HL-60/S4 treated with retinoic acid at 250 ng/mL for 4 days and 3 days (cell line): ENCODE measurements around the gene ASTE1.

Experiments used
- in situ Hi-C: fragments of 300-500 bp; cut with MboI; formaldehyde crosslinking; loops from 2 replicates; pipeline ENCODE4 v1.7.0; 2022; ENCODE audit warnings: low sequenced_read_pairs

The ASTE1 gene, protein sequence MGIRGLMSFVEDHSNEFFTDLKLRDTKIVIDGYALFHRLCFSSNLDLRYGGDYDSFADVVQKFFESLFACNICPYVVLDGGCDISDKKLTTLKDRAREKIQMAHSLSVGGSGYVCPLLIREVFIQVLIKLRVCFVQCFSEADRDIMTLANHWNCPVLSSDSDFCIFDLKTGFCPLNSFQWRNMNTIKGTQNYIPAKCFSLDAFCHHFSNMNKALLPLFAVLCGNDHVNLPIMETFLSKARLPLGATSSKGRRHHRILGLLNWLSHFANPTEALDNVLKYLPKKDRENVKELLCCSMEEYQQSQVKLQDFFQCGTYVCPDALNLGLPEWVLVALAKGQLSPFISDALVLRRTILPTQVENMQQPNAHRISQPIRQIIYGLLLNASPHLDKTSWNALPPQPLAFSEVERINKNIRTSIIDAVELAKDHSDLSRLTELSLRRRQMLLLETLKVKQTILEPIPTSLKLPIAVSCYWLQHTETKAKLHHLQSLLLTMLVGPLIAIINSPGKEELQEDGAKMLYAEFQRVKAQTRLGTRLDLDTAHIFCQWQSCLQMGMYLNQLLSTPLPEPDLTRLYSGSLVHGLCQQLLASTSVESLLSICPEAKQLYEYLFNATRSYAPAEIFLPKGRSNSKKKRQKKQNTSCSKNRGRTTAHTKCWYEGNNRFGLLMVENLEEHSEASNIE

DNA sequence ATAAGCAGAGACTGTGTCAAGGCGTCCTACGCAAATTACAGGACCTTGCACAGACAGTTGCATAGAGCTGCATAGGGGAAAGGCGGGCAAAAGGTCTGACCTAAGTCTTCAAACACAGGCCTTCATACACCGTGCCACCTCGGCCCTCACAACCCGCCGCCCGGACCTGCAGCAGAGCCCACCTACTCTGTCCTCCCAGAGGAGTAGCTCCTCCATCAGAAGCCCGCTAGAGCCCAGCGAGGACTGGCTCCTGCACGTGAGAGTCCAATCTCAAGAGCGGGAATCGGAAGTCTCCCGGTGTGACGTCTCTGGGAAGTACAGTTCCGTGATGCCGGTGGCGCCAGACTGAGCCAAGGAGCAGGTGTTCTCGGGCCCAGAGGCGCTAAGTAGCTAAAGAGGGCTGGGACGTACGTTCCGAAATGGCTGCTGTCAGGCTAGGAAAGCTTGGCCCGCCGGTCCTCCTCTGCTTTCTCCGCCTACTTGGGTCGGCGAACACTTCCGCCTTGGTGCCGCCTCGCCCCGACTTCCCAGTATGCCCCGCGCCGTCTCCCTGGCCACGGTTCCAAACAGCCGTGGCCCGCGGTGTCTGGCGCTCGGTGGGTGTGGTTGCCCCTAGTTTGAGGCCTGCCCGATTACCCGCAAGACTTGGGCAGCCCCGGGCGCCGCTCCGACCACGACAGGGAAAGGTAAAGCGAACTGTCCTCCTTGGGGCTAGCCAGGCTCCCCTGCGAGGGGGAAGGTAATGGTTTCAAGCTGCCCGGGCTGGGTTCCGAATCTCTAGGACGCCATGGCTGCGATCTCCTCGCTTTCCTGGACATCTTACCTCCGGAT lies at the start of gene ASTE1, which contains the start of gene NEK11:
TSS of gene ASTE1 (minus strand) at position 505 of the 831 bp plus-strand sequence. CDS start 1,519 bp downstream, outside the sequence.
TSS of gene NEK11 (plus strand) at position 557 of the 831 bp plus-strand sequence. CDS start 2,832 bp downstream, outside the sequence.
- in situ Hi-C loops = loop anchor here (25.0 kb wide), 1 partner anchor 1011 kb away; the partner anchor contains the start of gene CPNE4

DNA sequence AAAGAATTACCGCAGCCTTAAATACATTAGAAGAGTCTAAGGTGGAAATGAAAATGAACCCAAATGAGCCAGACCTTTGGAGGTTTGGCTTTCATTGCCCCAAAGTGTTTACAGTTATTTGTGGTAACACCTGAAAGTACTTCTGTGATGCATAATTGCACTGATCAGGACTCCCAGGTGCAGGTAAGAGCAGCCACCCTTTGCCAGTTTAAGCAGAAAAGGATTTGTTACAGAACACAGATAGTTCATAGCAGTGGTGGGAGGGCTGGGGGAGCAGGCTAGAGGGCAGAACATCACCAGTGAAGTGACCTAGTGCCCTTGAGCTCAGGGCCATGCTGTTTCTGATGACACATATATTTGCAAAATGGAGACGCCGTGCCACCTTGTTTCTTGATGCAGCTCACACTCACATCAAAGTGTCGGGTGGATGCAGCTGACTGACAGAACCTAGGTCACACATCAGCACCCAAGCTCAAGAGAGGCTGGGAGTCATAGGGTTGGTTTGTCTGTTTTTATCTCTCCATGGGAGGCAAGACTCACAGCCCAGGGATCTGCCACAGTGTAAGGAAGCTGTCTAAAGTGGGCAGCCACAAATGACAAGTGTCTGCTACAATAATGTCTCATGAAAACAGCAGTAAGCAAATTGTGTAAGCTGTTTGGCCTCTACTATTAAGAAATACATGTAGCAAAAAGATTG lies 49.2 kb upstream of the ASTE1 start:
- in situ Hi-C loops = no loop called here

- in situ Hi-C loops = no loop called here
Measured at GRCh38 chr3:131072845-131073244, 46.2 kb upstream of the ASTE1 start.

DNA sequence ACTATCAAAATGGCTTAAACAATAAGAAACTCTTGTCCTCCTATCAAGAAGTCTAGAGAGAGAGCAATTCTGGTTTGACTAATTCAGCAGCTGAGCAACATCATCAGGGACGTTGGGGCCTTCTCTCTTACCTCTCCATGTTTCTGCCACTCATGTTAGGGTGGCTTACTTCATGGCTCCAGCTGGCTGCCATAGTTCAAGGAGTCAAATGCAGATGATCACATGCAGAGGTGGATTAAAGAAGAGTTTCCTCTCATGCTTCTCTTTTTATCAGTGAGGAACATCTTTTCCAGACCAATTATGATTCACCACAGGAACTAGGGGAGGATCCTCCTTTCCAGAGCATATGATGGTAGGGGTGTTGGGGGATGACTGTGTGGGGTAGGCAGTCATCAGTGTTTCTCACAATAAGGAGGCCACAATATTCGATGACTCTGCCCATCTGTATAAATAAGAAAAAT lies 45.5 kb upstream of the ASTE1 start:
- in situ Hi-C loops = no loop called here

GRCh38 chr3:131067983-131068382 lies 41.4 kb upstream of the ASTE1 start:
- in situ Hi-C loops = no loop called here

- in situ Hi-C loops = no loop called here
Measured at GRCh38 chr3:131053043-131053859, 26.6 kb upstream of the ASTE1 start.

DNA sequence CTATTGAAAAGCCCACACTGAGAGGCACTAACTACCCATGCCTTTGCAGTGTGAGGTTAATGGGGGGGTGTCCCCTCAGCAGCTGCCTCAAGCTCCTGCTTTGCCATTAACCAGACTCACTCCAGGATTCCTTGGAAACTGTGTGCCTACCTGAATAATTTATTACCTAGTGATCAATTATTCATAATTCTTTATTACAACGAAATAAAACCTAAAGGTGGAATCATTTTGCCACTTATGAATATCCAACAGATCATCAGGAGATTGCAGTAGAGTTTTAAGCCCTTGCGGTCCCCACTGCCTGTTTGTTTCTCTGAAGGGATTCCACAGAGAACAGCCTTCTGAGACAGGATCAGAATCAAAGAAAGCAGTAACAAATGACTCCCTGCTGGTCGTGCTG lies 23.4 kb upstream of the ASTE1 start:
- in situ Hi-C loops = no loop called here

GRCh38 chr3:131048030-131048429 lies 21.4 kb upstream of the ASTE1 start:
- in situ Hi-C loops = loop anchor here (25.0 kb wide), 1 partner anchor 989 kb away; the partner anchor contains the start of gene CPNE4

DNA sequence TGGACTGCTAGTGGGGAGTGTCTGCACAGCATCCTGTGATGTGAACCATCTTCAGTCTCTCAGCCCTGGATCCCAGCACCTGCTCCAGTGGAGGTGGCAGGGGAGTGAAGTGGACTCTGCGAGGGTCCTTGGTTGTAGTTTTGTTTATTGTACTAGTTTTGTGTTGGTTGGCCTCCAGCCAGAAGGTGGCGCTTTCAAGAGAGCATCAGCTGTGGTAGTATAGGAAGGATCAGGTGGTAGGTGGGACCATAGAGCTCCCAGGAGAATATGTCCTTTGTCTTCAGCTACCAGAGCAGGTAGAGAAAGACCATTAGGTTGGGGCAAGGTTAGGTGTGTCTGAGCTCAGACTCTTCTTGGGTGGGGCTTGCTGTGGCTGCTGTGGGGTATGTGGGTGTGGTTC lies 21.0 kb upstream of the ASTE1 start:
- in situ Hi-C loops = loop anchor here (25.0 kb wide), 1 partner anchor 990 kb away; the partner anchor contains the start of gene CPNE4

DNA sequence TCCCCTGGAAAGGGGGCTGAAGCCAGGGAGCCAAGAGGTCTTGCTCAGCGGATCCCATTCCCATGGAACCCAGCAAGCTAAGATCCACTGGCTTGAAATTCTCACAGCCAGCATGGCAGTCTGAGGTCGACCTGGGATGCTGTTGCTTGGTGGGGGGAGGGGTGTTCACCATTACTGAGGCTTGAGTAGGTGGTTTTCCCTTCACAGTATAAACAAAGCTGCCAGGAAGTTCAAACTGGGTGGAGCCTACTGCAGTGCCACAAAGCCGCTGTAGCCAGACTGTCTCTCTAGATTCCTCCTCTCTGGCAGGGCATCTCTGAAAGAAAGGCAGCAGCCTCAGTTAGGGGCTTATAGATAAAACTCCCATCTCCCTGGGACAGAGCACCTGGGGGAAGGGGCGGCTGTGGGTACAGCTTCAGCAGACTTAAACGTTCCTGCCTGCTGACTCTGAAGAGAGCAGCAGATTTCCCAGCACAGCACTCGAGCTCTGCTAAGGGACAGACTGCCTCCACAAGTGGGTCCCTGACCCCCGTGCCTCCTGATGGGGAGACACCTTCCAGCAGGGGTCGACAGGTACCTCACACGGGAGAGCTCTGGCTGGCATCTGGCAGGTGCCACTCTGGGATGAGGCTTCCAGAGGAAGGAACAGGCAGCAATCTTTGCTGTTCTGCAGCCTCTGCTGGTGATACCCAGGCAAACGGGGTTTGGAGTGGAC lies 15.8 kb upstream of the ASTE1 start:
- in situ Hi-C loops = loop anchor here (25.0 kb wide), 1 partner anchor 995 kb away; the partner anchor contains the start of gene CPNE4

DNA sequence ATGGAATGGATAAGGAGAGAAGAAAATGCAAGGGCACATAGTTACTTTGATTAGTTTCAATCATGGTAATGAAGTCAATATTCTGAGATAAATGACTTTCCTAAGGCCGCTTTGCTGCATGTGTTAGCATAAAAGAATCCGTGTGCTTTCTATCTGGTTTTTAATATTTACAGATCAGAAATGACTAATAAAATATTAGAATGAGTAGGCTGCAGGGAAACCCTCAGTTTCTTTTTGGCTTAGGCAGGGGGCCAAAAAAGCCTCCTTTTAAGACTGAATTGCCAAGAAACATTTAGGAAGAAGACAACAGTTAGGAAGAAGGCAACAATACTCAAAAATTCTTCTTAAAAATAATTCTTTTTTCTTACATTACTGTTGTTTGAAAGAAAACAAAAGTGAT lies 11.7 kb upstream of the ASTE1 start:
- in situ Hi-C loops = loop anchor here (25.0 kb wide), 1 partner anchor 999 kb away; the partner anchor contains the start of gene CPNE4

DNA sequence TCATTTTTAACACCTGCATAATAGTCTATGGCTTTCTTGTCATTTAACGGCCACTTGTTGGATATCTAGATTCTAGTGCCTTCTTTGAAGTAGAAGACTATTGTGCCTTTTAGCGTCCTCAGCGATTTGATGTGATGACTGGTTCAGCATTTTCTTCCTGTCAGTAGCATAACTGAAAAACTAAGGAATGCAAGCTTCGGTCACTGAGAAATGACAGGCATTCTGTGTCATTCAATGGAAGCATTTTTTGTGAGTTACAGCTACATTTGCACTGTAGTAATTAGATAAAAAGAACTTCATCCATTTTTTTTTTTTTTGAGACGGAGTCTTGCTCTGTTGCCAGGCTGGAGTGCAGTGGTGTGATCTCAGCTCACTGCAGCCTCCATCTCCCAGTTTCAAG lies 10.4 kb upstream of the ASTE1 start:
- in situ Hi-C loops = loop anchor here (25.0 kb wide), 1 partner anchor 1000 kb away; the partner anchor contains the start of gene CPNE4

DNA sequence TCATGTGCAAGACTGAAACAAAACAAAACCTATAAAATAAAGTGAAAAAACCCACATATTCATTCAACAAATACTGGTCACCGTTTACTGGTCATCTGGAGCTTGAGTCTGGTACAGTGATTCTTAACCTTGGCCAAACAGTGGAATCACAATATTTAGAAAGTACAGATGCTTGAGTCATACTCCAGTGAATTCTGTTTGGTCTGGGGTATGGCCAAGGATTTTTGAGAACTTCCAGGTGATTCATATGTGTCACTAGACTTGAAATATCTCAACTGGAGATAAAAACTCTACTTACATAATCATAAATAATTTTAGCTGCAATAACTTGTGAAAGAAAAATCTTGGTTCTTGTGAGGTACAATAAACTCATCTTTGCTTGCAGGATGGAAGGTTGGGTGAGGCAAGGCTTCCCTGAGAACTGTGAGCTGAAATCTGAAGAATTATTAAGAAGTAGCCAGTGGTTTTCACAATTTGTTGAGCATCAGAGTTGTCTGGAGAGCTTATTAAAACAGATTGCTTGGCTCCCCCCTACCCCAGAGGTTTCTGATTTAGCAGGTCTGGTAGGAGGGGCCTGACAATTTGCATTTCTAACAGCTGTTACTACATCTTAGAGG lies 9.7 kb upstream of the ASTE1 start:
- in situ Hi-C loops = loop anchor here (25.0 kb wide), 1 partner anchor 1001 kb away; the partner anchor contains the start of gene CPNE4

DNA sequence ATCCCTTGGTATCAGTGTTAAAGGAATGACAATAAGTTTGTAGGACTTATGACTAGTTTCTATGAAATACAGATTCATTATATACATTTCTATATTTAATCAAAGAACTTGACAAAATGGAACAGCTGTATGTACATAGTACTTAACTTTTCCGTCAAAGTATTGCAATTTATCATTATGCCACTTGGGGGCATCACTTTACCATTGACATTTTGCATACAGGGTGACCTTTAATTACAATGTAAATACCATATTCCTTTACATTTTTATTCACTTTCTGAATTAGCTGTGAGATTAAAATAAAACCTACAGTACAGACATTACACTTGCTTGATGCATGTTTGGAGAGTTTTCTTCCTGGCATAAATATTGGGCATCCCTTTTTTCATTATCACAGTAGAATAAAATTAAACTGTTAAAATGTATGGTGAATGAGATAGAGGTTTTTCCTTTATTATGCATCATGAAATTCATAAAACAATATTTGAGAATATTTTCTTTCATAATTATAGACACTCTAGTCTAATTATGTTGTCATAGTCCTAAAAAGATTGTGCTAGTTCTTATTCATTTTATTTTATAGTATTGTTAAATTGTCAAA lies 7.0 kb upstream of the ASTE1 start:
- in situ Hi-C loops = loop anchor here (25.0 kb wide), 1 partner anchor 1004 kb away; the partner anchor contains the start of gene CPNE4

GRCh38 chr3:131031660-131032059 lies 5.0 kb upstream of the ASTE1 start:
- in situ Hi-C loops = loop anchor here (25.0 kb wide), 1 partner anchor 1006 kb away; the partner anchor contains the start of gene CPNE4

GRCh38 chr3:131028844-131029243 lies 2.2 kb upstream of the ASTE1 start:
- in situ Hi-C loops = loop anchor here (25.0 kb wide), 1 partner anchor 1008 kb away; the partner anchor contains the start of gene CPNE4

DNA sequence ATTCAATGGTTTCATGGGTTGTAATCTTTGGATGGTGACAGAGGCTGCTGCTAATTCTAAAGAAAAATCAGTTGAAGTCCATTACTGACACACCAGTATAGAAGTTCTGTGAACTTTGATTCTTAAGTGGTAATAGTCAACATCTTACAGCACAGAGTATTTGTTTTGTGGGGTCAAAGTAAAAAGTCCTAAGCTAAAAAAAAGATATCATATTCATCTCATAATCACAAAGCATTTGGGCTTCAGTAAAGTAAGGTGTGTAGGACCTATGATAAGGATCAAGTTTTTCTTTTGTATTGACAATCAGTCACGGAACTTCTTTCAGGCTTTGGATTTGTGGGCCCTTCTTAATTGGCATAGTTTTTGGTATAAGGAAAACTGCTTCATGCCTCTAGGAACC lies 1.1 kb downstream of the ASTE1 start:
- in situ Hi-C loops = loop anchor here (25.0 kb wide), 1 partner anchor 1012 kb away; the partner anchor contains the start of gene CPNE4
